Lung (tissue), 12 donors: Measurements from ENCODE around the gene APOA4. TPM values are rescaled to one million over a fixed set of nuclear protein-coding genes. Genes with fewer than 3 reads are reported as not detected.

Experiments
- ATAC-seq: fragments of 200-7000 bp; cut with Tn5 transposase; one replicate; pipeline ENCODE4 v1.9.1; 2020; ENCODE audit warnings: moderate number of reproducible peaks; ENCODE audit not compliant: insufficient read depth, low FRiP score
- DNase-seq, 3 donors: peaks; one replicate each; pipeline ENCODE4 v3.0.0-alpha.2; 2013 to 2017
- H3K27ac ChIP-seq, 2 donors: one replicate each; pipeline ENCODE4 v1.5.1; 2013; ENCODE audit warnings: mild to moderate bottlenecking in 2 of 2, moderate library complexity in 2 of 2, control low read depth in 1 of 2, inconsistent platforms in 1 of 2, low read depth in 1 of 2, low read length in 1 of 2
- H3K27me3 ChIP-seq, 3 donors: one replicate each; pipeline ENCODE4 v1.5.1; 2013; ENCODE audit warnings: low read length in 2 of 3; ENCODE audit not compliant: control insufficient read depth in 3 of 3, insufficient read depth in 3 of 3
- H3K36me3 ChIP-seq, 4 donors: one replicate each; pipeline ENCODE4 v1.5.1; 2013; ENCODE audit warnings: low read length in 4 of 4, mild to moderate bottlenecking in 1 of 4, moderate library complexity in 1 of 4; ENCODE audit not compliant: control insufficient read depth in 4 of 4, insufficient read depth in 4 of 4
- H3K4me1 ChIP-seq, 5 donors: one replicate each; pipeline ENCODE4 v1.5.1; 2013; ENCODE audit warnings: low read length in 5 of 5, mild to moderate bottlenecking in 2 of 5, moderate library complexity in 1 of 5; ENCODE audit not compliant: control insufficient read depth in 5 of 5, insufficient read depth in 5 of 5
- H3K4me3 ChIP-seq: one replicate; pipeline ENCODE4 v1.5.1; 2013; ENCODE audit warnings: mild to moderate bottlenecking, control low read depth, moderate library complexity
- H3K9ac ChIP-seq, 2 donors: one replicate each; pipeline ENCODE4 v1.5.1; 2013; ENCODE audit warnings: low read length in 2 of 2, control low read depth in 1 of 2; ENCODE audit not compliant: insufficient read depth in 1 of 2
- H3K9me3 ChIP-seq, 4 donors: one replicate each; pipeline ENCODE4 v1.5.1; 2013; ENCODE audit warnings: low read length in 3 of 4, mild to moderate bottlenecking in 1 of 4, moderate library complexity in 1 of 4; ENCODE audit not compliant: control insufficient read depth in 4 of 4, insufficient read depth in 3 of 4
- CTCF ChIP-seq: IDR thresholded peaks from 2 replicates; pipeline ENCODE4 v1.5.1; 2012; ENCODE audit warnings: mild to moderate bottlenecking; ENCODE audit errors: control extremely low read depth, extremely low read depth
- WGBS, 2 donors: extraction: QIAGEN DNeasy Blood & Tissue Kit; methylation state at CpG; one replicate each; pipeline ENCODE4 v1.1.7; 2013; 5-methylcytosine and 5-hydroxymethylcytosine counted together
- polyA plus RNA-seq, 2 donors: library from polyadenylated mRNA; stranded (reverse); fragments of 200-250 nt; gene quantifications; one replicate each; pipeline ENCODE4 v1.2.1, GENCODE V29; 2013
- total RNA-seq, 2 donors: library from RNA; depleted of rRNA in 1 of 2; stranded (reverse); fragments of >200 nt in 1 of 2; gene quantifications; one replicate each; pipeline ENCODE4 v1.2.1, GENCODE V29; 2014 to 2021
- donor health status: control.
- donor health status: control.
- donor health status: Bipolar disorder and iron deficiency.
- donor health status: healthy.
- donor health status: DM: yes; HTN: yes; CAD: no.

Gene APOA4
- total and polyA plus RNA-seq, 4 donors = 0.06 TPM; not detected in 3

- WGBS, 2 donors = 55 to 59% methylated on average over 4 of the region's 4 CpGs
- DNase-seq (no peak), ATAC-seq (no peak)
- peaks cover 13 to 30% (median 21%) of the 10 kb centered on the region in 4 donors for H3K36me3 ChIP-seq
- H3K4me3 ChIP-seq = peak overlapping the region; percentile 82
- TF ChIP-seq CTCF = no peak
- H3K27ac ChIP-seq = peak overlapping the region; percentile 68 to 82
- no peaks in the 10 kb centered on the region for H3K27me3 ChIP-seq
- peak overlapping the region; percentile 78 to 88 for H3K9ac ChIP-seq
- no peaks in the 10 kb centered on the region for H3K9me3 ChIP-seq
- peaks cover 5 to 30% (median 9%) of the 10 kb centered on the region in 5 donors for H3K4me1 ChIP-seq
These were observed 34.6 kb downstream of the APOA4 start for GRCh38 chr11:116788534-116788933.

GRCh38 chr11:116787786-116788486 lies 35.2 kb downstream of the APOA4 start, which contains the start of gene ZPR1:
Gene ZPR1 (minus strand): TSS chr11:116788023. CDS start chr11:116787990, 33 bp downstream.
- Histone ChIP-seq H3K9ac (peak within 1 kb of the TSS; percentile 78 to 88), H3K27ac (peak within 1 kb of the TSS; percentile 68 to 82), H3K4me3 (peak within 1 kb of the TSS; percentile 82), H3K36me3 (peaks cover 17 to 36% (median 27%) of the 10 kb centered on the region in 4 donors), H3K4me1 (peaks cover 5 to 30% (median 9%) of the 10 kb centered on the region in 5 donors), H3K27me3 (no peaks in the 10 kb centered on the region), H3K9me3 (no peaks in the 10 kb centered on the region)
- peak; percentile 83 to 88 (median 88) for DNase-seq
- peak; percentile 88 for ATAC-seq
- 1% methylated on average over 56 of the region's 56 CpGs for WGBS, 2 donors
- TF ChIP-seq CTCF = no peak

- H3K27ac ChIP-seq = peak overlapping the region; percentile 68 to 82
- peak overlapping the region; percentile 7 to 76 for H3K9ac ChIP-seq
- DNase-seq (peak in 1 of 3 donors; percentile 21), ATAC-seq (no peak)
- H3K4me1 ChIP-seq = peaks cover 5 to 28% (median 9%) of the 10 kb centered on the region in 5 donors
- no peak for TF ChIP-seq CTCF
- peak overlapping the region; percentile 82 for H3K4me3 ChIP-seq
- WGBS, 2 donors = 0 to 1% methylated on average over 15 of the region's 15 CpGs
- H3K36me3 ChIP-seq = peaks cover 21 to 39% (median 31%) of the 10 kb centered on the region in 4 donors
- no peaks in the 10 kb centered on the region for H3K9me3 ChIP-seq
- H3K27me3 ChIP-seq = no peaks in the 10 kb centered on the region
These were observed 35.7 kb downstream of the APOA4 start for GRCh38 chr11:116787436-116787785.
